ENCODE data around the gene CER1.
"Not testable (repeated sequence)": the region's sequence is repeated elsewhere in the genome, so short reads cannot be mapped to it uniquely, and the experiment has no call there.

Gene CER1

DNA sequence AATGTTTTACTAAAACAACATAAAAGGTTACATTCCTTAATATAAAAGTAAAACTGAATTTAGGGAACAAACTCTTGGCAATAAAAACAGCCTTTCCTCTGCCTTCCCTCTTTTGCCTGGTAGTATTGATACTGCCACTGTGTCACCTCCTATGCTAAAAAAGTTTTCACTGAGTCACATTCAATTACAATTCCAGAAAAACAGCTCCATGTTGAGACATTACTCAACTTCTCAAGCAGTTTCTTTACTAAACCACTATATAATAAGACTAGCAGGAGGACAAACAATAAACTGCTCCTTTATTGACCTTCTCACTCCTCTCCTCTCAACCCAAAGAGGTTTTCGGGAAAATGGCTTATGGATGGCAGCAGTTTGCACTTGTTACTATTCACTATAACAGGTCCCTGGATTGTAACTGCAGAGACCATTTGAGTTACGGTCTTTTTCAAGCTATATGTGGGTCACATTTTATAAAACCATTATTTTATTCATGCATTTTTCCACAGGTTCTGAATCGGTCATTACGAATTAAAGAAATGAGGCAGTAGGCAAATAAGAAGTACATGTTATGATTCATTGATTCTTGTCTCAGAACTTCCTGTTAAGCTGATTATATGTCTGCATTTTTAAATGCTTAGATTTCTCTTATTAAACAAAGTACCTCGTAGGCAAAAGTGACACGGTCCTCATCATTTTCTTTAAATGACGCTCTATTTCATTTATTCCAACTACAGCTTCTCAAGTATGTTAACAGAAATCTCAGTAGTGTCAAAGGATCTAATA is 31.4 kb downstream of the CER1 start:
- H3K36me3 ChIP-seq (ENCODE audit: control insufficient read depth, low read length), result peaks cover 40% of the 10 kb centered on the region
- peak overlapping the region; percentile 87 for H3K4me2 ChIP-seq (ENCODE audit: low read length)
- H3K27me3 ChIP-seq (ENCODE audit: control insufficient read depth, low read length), result peaks cover 24% of the 10 kb centered on the region
- H3K9me3 ChIP-seq (ENCODE audit: control insufficient read depth, insufficient read depth, low read length), result no peaks in the 10 kb centered on the region
- H3K9me2 ChIP-seq (replicated peaks; ENCODE audit: control insufficient read depth, low read length), result no peaks in the 10 kb centered on the region
- H3K79me2 ChIP-seq (ENCODE audit: control insufficient read depth, low read length), result peaks cover 30% of the 10 kb centered on the region
- TF ChIP-seq, protein P1, sequence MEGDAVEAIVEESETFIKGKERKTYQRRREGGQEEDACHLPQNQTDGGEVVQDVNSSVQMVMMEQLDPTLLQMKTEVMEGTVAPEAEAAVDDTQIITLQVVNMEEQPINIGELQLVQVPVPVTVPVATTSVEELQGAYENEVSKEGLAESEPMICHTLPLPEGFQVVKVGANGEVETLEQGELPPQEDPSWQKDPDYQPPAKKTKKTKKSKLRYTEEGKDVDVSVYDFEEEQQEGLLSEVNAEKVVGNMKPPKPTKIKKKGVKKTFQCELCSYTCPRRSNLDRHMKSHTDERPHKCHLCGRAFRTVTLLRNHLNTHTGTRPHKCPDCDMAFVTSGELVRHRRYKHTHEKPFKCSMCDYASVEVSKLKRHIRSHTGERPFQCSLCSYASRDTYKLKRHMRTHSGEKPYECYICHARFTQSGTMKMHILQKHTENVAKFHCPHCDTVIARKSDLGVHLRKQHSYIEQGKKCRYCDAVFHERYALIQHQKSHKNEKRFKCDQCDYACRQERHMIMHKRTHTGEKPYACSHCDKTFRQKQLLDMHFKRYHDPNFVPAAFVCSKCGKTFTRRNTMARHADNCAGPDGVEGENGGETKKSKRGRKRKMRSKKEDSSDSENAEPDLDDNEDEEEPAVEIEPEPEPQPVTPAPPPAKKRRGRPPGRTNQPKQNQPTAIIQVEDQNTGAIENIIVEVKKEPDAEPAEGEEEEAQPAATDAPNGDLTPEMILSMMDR (IDR thresholded peaks at IDR 0.05; ENCODE audit: low read depth, low read length, poor library complexity, severe bottlenecking), result no peak
- TF ChIP-seq EZH2phosphoT487 (IDR thresholded peaks at IDR 0.05; ENCODE audit: borderline replicate concordance, low read length), result no peak
- H3K27ac ChIP-seq (ENCODE audit: low read depth, low read length), result no peak overlapping the region
- H3K4me3 ChIP-seq (ENCODE audit: low read length), result peak overlapping the region; percentile 86
- no peaks in the 10 kb centered on the region for H4K20me1 ChIP-seq (ENCODE audit: control insufficient read depth, insufficient read depth, low read depth, low read length)
- peaks cover 16% of the 10 kb centered on the region for H3F3A ChIP-seq (ENCODE audit: control insufficient read depth, insufficient read depth)
- peaks cover 59% of the 10 kb centered on the region for H3K4me1 ChIP-seq (ENCODE audit: control insufficient read depth, low read length)

DNA sequence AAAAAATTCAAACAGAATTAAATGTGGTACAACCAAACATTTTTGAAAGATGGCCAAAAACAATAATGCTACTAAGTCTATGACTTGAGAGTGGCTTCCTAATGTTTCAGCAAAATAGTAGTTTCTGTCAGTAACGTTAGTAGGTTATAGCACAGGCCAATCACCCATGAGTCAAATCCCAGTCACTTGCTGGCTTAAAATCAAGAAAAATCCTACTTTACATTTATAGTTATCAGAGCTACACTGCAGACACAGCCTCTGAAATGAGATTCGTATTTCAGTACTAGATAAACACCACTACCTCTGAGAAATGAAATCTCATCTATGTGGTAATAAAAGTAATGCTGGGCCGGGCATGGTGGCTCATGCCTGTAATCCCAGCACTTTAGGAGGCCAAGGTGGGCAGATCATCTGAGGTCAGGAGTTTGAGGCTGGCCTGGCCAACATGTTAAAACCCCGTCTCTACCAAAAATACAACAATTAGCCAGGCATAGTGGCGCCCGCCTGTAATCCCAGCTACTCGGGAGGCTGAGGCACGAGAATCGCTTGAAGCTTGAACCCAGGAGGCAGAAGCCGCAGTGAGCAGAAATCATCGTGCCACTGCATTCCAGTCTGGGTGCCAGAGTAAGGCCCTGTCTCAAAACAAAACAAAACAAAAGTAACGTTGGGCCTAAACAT is 35.4 kb downstream of the CER1 start:
- no peak overlapping the region for H3K27ac ChIP-seq (ENCODE audit: low read depth, low read length)
- TF ChIP-seq, protein P1 (IDR thresholded peaks at IDR 0.05; ENCODE audit: low read depth, low read length, poor library complexity, severe bottlenecking), result no peak
- TF ChIP-seq EZH2phosphoT487 (IDR thresholded peaks at IDR 0.05; ENCODE audit: borderline replicate concordance, low read length), result no peak
- no peak overlapping the region for H3K4me2 ChIP-seq (ENCODE audit: low read length)

DNA sequence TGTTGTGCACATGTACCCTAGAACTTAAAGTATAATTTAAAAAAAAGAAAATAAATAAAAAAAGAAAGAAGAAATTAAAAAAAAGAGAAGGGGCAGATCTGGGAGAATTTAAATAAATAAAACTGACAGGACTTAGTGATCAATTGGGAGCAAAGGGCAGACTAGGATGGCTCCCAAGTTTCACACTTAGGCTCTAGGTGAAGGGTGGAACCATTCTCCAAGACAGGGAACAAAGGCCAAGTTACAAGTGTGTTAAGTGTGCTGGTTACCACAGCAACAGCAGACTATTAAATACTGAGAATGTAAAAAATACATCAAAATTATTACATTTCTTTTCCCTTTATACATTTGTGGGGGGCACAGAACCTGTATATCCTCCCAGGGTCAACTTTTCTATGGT is 36.4 kb downstream of the CER1 start:
- Histone ChIP-seq H3K9me3 (ENCODE audit: control insufficient read depth, insufficient read depth, low read length) (no peaks in the 10 kb centered on the region), H3K27me3 (ENCODE audit: control insufficient read depth, low read length) (no peaks in the 10 kb centered on the region), H3K4me2 (ENCODE audit: low read length) (no peak overlapping the region), H4K20me1 (ENCODE audit: control insufficient read depth, insufficient read depth, low read depth, low read length) (no peaks in the 10 kb centered on the region), H3K4me1 (ENCODE audit: control insufficient read depth, low read length) (peaks cover 41% of the 10 kb centered on the region), H3K27ac (ENCODE audit: low read depth, low read length) (no peak overlapping the region), H3F3A (ENCODE audit: control insufficient read depth, insufficient read depth) (peaks cover 13% of the 10 kb centered on the region), H3K9me2 (replicated peaks; ENCODE audit: control insufficient read depth, low read length) (no peaks in the 10 kb centered on the region), H3K4me3 (ENCODE audit: low read length) (no peak overlapping the region), H3K36me3 (ENCODE audit: control insufficient read depth, low read length) (peaks cover 40% of the 10 kb centered on the region), H3K79me2 (ENCODE audit: control insufficient read depth, low read length) (peaks cover 18% of the 10 kb centered on the region)
- TF ChIP-seq, protein P1 (IDR thresholded peaks at IDR 0.05; ENCODE audit: low read depth, low read length, poor library complexity, severe bottlenecking), result no peak
- no peak for TF ChIP-seq EZH2phosphoT487 (IDR thresholded peaks at IDR 0.05; ENCODE audit: borderline replicate concordance, low read length)

More for the DNA sequence above, 35.4 kb downstream of the CER1 start:
- Histone ChIP-seq H3K79me2 (ENCODE audit: control insufficient read depth, low read length) (peaks cover 24% of the 10 kb centered on the region), H3K9me3 (ENCODE audit: control insufficient read depth, insufficient read depth, low read length) (no peaks in the 10 kb centered on the region), H3K27me3 (ENCODE audit: control insufficient read depth, low read length) (no peaks in the 10 kb centered on the region), H3K9me2 (replicated peaks; ENCODE audit: control insufficient read depth, low read length) (no peaks in the 10 kb centered on the region), H3F3A (ENCODE audit: control insufficient read depth, insufficient read depth) (peaks cover 16% of the 10 kb centered on the region), H4K20me1 (ENCODE audit: control insufficient read depth, insufficient read depth, low read depth, low read length) (no peaks in the 10 kb centered on the region), H3K4me1 (ENCODE audit: control insufficient read depth, low read length) (peaks cover 51% of the 10 kb centered on the region), H3K4me3 (ENCODE audit: low read length) (no peak overlapping the region), H3K36me3 (ENCODE audit: control insufficient read depth, low read length) (peaks cover 40% of the 10 kb centered on the region)

DNA sequence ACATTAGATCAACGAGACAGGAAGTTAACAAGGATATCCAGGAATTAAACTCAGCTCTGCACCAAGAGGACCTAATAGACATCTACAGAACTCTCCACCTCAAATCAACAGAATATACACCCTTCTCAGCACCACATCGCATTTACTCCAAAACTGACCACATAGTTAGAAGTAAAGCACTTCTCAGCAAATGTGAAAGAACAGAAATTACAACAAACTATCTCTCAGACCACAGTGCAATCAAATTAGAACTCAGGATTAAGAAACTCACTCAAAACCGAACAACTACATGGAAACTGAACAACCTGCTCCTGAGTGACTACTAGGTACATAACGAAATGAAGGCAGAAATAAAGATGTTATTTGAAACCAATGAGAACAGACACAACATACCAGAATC is 39.9 kb downstream of the CER1 start:
- not testable (repeated sequence) for H3K79me2 ChIP-seq (ENCODE audit: control insufficient read depth, low read length)

More for the DNA sequence above, 39.9 kb downstream of the CER1 start:
- not testable (repeated sequence) for H4K20me1 ChIP-seq (ENCODE audit: control insufficient read depth, insufficient read depth, low read depth, low read length); H3K4me2 ChIP-seq (ENCODE audit: low read length); H3K4me3 ChIP-seq (ENCODE audit: low read length); H3K27ac ChIP-seq (ENCODE audit: low read depth, low read length); H3K9me3 ChIP-seq (ENCODE audit: control insufficient read depth, insufficient read depth, low read length); H3K27me3 ChIP-seq (ENCODE audit: control insufficient read depth, low read length); H3K4me1 ChIP-seq (ENCODE audit: control insufficient read depth, low read length); H3F3A ChIP-seq (ENCODE audit: control insufficient read depth, insufficient read depth); H3K9me2 ChIP-seq (replicated peaks; ENCODE audit: control insufficient read depth, low read length)
- peaks cover 15% of the 10 kb centered on the region for H3K36me3 ChIP-seq (ENCODE audit: control insufficient read depth, low read length)
